Stimulated activated CD8-positive, alpha-beta memory T cell treated with anti-CD3 and anti-CD28 coated beads, Interleukin-2, amount 100 ng/mL, for 48 hours (primary cell): Measurements from ENCODE around the gene LY86.

ENCODE experiments used
- DNase-seq, 2 donors: peaks; one replicate each; pipeline ENCODE4 v3.0.0-alpha.2; 2020; ENCODE audit warnings: low read depth in 2 of 2

Gene LY86

DNA sequence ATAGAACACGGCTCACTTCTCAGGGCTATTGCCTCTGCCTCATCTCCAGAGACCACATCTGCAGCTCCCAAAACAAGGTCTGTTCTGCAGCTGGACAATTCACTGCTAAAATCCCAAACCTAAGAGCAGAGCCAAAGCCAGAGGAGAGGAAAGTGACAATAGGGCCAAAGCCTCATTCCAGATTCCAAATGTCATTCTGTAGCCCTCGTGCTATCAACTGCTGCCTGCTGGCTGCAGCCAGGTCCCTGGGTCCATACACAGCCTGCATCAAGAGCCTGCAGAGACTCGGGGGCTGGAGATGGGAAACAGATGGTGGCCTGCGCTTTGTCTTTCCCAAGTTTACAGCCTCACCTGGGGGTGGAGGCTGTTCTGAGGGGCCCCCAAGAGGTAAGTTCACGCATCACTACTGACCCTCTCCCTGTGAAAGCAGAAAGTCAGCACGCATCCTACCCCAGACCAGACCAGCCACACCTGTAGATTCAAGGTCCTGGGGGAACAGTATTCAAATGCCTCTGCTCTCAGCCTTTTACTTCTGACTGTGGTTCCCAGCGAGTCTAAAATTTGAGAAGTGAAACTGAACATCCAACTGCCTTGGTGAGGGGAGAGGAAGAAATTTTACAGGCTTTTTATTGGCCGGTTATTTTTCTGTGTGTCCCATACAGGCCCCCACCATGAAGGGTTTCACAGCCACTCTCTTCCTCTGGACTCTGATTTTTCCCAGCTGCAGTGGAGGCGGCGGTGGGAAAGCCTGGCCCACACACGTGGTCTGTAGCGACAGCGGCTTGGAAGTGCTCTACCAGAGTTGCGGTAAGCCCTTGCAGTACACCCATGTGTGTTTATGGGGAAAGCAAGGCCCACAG lies at the start of gene LY86:
Gene LY86 (plus strand): TSS at position 657 of the 860 bp plus-strand sequence. CDS start 15 bp downstream, at position 672.
- DNase-seq = no peak

DNA sequence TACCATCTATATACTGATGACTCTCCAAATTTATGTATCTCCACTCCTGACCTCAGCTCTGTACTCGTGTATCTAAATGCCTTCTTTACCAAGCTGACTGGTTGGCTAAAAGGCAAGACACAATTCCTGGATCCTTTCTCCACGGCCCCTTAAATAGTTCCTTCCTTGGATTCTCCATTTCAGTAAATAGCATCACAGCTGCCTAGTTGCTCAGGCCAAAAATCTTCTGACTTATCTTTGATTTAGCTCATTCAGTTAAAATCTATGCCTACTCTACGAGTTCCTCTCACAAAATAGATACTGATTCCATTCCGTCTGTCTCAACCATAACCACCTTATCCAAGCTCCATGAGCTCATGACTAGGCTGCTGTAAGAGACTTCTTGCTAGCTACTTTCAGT lies 49.5 kb upstream of the LY86 start:
- no peak for DNase-seq

DNA sequence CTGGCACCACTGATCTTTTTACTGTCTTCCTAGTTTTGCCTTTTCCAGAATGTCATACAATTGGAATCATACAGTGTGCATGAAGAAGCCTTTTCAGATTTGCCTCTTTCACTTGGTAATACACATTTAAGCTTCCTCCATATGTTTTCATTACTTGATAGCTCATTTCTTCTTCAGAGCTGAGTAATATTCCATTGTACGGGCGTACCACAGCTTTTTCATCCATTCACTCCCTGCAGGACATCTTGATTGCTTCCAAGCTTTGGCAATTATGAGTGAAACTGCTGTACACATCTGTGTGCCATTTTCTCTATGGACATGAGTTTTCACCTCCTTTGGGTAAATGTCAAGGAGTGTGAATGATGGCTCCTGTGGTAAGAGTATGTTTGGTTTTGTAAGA lies 46.2 kb upstream of the LY86 start:
- DNase-seq = no peak

DNA sequence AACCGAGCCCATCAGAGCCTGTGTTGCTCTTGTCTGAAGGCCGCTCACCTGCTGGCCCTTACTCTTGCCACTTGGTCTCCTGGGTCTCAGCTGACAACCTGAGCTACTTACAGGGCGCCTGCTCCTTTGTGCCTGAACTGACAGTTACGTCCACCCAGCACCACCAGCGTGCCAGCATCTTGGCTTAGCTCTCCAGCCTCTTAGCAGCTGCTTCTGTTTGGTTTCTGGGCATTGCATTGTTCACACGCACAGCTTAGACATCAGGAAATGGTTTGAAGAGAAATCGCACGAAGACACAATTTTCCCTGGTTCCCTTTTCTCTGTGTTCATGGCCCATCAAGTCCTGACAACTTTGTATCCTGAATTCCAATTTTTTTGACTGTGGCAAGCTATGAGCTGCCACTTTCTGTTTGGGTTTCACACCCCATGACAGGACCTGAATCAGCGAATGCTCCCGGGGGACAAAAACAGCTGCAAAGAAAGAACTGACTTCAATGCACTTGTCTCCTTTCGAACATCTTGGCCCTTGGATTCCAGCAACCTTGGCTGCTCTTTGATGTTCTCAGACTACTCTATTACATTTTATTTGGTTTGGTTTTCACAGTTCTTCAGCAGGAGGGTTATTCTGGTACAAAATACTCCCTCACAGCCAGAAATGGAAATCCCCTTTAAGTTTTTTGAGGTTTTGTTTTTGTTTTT lies 45.2 kb upstream of the LY86 start:
- no peak for DNase-seq

DNA sequence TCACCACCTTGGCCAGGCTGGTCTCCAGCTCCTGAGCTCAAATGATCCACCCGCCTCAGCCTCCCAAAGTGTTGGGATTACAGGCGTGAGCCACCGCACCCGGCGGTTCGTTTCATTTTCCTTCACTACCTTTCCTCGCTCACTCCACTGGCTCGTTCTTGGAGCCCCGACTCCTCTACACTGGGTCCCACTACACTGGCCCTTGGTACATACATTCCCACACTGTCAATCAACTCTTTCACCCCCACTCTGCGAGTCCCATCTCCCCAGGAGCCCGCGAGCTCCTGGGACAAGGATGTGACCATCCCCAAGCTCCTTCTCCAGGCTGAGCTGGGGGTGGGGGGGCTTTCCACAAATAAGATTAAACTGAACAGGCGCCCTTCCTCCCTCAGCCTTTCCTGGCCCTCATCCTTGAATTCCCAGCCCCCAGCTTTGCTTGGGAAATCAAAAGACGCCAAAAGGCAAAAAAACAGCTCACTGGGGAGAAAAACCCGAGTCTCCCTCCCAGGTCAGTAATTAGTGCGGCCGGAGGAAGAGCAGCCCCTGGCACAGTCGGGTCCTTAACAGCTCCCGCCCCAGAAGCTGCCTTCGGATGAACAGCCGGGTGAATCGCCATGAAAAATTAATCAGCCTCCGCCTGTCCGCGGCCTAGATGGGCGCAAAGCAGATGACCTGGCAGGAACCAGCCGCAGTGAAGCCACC lies 42.8 kb upstream of the LY86 start:
- no peak for DNase-seq

DNA sequence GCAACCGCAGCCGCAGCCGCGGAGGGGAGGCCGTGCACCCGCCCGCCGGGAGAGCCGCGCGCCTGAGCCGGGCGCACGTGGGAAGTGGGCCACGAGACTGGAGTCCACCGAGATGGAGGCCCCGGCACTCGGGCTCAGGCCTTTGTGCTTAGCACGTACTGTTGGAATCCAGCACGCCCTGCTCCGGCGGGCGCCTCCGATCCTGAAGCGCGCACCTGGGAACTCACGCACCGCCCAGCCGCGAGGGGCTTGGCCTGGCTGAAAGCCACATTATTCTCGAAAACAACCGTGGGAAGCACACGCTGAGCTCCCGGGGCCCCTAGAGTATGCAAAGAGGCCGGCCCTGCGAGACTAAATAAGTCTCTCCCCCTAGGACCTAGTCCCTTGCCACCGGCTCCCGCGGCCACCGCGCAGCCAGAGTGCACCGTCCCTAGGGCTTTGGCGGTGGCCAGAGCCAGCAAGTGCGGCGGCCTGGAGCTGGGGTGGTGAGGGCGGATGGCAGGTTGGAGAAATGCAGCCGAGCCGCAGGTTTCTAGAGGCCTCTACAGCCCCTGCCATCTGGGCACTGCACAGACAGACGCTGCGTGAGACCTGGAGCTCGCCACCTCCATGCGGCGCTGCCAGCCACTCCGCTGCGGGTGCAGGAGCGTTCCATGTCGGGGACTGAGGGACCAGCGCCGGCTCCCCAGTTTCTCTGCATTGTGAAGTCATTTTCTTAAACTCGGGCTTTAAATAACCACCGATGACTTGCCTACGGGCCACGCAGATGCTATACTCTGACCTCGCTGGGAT lies 42.0 kb upstream of the LY86 start:
- DNase-seq = no peak

DNA sequence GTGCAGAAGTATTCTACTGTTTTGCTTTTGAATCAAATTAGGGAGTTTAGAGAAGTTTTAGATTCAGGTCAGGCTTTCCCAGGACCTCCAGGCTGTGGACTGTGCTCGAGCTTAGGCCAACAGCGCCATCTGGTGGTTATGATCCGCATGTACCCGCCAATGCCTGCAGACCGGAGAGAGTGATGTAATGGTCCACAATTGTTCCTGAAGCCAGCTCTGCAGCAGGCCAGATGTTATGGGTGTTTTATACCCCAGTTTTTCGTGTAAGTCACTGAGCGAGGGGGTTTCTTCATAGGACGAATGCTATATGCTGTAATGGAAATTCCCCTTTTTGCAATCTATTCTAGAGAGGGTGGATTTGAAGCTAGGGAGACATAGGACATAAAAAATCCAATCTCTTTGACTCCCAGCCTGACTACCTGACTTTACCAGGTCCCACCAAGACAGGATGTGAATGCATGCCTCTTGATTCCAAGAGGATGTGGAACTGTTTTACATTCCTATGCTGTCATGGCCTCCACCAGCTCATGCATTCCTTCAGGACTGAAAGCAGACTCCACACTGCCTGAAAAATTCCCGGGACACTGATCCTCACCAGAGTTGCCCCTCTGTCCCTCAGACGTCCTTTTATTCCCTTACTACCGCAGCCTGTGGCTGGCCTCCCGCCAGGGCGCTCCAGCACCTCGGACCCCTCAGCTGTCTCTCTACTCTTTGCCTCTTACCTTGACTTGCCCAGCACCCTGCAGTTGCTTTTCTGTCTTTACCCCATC lies 41.2 kb upstream of the LY86 start:
- peak; percentile 60 to 74 for DNase-seq

DNA sequence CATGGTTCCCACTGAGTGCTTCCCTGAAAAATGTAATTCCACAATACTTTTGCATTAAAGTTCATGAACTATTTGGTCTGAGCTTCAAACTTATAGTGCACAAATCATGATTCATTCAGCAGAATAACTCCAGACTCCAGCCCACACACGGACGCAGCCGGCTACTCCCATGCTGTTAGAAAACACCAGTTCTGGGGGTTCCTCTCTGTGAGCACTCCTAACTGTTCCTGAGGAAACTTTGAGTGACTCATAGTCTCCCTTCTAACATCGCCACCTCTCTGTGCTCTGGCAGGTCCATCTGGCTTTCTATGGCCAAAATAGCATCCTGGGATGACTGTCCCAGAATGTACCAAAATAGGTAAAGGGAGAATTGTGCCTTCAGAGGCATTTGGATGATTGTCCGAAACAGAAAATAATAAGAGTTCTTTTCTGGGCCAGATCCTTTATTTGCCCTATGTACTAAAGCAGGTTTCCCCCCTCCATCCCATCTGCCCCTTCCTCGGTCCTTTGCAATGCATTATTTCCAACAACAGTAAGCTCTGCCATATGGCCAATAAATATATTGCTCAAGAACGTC lies 32.3 kb upstream of the LY86 start:
- DNase-seq = no peak

DNA sequence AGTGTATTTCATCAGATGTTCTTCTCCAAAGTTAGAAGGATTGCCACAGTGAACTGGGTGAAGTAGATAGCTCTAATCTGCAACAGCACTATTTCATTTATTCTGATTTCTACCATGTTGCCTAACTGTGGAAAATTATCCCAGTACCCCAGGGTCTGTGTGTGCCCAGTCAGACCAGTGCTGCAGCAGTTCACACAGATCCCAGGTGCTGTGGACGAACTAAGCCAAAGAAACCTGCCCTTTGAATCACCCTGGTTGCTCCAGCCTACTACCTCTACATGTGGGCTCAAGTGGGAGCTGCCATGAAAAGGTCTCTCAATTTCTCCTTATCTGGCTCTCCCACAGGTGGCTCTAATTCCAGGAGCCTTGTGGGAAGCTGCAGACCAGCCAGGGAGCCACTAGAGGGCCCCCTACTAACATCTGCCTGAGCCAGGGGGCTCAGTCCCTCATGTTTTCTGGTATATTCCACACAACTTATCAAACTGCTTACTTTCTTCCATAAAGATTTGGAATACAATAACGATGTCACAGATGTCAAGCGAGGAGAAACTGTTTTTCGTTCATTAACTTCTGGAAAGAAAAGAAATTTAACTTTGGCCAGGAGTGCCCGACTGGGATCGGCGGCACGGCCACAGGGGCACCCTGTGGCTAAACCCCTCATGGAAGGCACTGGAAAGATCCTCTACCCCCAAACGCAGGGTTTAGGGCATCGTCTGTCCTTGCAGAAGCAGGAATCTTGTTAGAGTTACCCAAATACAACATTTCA lies 31.6 kb upstream of the LY86 start:
- no peak for DNase-seq

DNA sequence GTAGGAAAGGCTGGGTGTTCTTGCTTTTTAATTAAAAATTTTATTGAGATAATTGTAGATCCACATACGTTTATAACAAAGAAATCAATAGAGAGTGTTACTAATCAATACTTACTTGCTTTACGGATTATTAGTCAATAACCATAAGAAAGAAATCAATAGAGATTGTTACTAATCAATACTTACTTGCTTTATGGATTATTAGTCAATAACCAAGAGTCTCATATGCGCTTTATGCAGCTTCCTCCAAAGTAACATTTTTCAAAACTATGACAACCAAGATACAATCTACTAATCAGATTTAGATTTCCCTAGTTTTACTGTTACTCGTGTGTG lies 31.0 kb upstream of the LY86 start:
- DNase-seq = no peak

DNA sequence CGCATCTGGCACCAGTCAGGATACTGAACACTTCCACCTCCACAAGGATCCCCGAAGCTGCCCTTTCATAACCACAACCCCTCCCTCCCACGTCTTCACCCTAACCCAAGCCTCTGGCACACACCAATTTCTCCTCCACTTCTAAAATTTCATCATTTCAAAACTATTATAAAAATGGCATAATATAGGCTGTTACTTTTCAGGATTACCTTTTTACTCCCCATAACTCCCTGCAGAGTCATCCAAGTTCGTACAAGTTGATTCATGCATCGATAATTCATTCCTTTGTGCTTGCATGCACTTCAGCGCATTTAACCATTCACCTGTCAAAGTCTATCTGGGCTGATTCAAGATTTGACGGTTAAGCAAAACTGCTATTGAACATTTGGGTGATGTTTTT lies 30.6 kb upstream of the LY86 start:
- DNase-seq = no peak

DNA sequence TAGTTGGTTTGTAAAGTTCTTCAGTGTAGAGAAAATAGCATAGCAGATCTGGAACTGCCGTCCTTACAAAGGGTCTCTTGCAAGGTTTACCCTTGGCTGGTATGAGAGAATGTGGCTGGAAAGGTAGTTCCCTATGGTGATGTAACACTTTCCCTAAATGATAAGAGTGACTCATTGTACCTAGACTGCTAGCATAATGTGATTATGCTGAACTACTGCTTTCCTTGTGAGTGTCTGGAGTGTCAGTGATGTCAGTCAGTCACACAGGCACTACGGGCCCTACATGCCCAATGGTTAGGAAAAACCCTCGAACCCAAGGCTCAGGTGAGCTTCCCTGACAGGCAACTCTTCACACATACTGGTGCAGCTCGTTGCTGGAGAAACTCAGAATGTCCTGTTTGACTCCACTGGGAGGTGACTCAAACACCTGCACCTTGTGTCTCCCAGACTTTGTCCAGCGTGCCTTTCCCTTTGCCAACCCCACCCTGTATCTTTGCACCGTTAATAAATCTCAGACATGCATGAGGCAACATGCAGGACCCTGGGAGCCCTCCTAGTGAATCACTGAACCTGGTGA lies 28.4 kb upstream of the LY86 start:
- no peak for DNase-seq

DNA sequence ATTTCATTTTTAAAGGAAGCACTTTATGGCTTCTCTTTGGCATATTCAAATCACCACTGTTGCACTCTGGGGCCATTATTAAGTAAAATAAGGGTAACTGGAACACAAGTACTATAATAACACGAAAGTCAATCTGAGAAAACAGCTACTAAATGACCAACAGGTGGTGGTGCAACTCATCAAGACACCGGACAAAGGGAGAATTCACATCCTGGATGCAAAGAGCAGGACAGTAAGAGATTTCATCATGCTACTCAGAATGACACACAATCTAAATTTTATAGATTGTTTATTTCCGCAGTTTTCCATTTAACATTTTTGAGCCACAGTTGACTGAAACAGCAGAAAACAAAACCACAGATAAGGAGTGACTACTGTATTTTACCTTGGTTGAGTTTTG lies 27.6 kb upstream of the LY86 start:
- DNase-seq = no peak

DNA sequence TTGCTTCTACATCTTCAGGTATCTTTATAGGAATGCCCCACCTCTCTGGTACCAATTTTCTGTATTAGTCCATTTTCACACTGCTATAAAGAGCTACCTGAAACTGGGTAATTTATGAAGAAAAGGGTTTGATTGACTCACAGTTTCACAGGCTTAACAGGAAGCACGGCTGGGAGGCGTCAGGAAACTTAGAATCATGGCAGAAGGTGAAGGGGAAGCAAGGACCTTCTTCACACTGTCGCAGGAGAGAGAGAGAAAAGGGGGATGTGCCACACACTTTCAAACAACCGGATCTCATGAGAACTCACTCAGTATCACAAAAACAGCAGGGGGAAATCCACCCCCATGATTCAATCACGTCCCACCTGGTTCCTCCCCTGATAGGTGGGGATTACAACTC lies 24.4 kb upstream of the LY86 start:
- no peak for DNase-seq

DNA sequence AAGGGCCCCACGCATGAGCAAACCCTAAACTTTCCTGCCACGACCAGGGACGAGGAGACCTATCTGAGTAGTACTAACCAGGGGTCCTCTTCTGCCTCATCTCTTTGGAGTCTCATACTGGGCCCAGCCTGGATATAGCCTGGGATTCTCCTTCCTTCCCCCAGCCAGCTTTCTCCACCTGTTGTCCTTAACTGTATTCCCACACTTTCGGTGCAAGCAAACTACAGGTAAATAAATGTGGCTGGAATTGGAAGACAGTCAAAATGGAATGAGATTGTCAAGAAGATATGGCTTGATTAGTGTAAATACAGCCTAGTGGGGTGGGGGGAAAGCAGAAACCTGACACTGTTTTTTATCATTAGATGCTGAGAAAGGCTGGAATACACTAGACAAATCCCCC lies 23.5 kb upstream of the LY86 start:
- DNase-seq = no peak

DNA sequence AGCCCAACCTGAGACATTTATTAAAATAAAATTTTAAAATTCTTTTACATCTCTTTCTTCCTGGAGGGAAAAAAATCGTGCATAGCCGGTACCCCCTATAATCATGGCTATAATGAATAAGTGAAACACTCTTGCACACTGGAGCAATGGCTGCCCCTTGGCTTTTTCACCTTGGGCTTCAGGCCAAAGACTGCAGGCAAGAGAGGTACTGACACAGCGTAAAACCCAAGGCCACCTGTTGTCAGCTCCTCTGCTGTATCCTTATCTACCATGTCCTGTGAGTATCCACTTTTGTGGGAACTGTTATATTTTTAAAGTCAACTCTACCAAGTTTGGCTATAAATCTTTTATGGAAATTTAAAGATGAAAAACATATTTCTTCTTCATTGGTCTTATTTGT lies 23.0 kb upstream of the LY86 start:
- DNase-seq = no peak

DNA sequence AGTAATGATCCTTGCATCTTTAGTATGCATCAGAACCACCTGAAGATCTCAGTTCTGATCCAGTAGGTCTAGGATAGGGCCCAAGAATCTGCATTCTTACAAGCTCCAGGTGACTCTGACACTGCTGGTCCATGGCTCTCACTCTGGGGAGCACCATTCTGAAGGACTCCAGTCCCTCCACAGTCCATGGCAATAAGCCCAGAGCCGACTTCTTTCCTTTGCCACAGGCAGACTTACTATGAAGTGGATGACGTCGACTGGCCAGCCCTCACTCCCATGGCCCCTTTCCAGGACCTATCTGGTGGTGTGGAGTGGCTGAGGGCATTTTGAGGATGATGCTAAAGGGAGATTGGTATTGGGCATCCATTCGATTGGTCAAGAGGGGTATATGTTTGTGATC lies 21.8 kb upstream of the LY86 start:
- no peak for DNase-seq

DNA sequence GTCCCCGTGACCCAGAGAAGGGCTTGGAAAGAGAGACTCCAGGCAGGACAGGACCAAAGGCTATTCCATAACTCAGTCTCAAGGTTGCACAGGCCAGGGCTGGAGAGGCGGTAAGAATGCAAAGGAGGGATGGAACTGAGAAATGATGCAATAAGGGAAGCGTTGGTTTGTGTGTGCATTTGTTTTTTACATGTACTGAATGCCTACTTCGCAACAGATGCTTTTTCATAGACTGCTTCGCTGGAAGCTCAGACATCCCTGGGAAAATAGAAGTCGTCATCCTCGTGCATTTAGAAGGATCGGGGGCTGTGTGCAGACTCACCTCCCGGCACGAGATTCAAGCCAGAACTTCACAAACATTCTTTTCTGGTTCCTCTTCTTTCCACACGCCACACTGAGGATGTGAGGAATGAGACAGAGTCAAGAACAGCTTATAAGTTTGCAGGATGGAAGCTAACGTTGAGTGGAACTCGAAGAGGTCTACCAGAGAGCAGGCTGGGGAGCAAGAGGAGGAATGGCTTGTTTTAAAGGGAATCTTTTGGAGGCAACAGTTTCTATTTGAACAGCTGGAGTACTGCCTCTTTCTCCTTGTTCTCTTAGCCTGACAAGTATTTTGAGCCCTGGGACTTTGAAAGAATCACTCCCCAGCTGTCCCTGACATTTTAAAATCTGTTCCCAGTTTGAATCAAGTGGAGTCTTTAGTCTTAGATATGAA lies 19.3 kb upstream of the LY86 start:
- no peak for DNase-seq

DNA sequence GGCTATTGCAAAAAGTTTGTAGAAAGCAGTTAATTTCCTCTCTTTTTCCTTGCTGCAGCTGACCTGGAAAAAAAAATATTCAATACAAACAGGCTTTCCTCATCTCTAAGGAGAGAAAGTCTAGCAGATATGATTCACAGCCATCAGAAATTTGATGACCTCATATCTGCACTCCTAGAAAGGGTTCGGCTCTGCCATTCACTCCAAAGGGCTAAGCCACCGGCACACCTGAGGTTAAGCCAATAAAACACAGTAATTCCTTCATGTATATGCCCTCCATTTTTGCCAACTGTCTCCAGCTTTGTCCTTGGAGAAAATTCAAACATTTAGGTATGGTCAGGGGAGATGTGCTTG lies 18.7 kb upstream of the LY86 start:
- no peak for DNase-seq
